Kidney glomerular epithelial cell (primary cell): Measurements from ENCODE around the gene FAAP100.
"Not testable (repeated sequence)": the region's sequence is repeated elsewhere in the genome, so short reads cannot be mapped to it uniquely, and the experiment has no call there.

Experiments used
- DNase-seq: peaks from one replicate; lab custom pipeline; 2025; lab: John Stamatoyannopoulos, UW

The FAAP100 gene

DNA sequence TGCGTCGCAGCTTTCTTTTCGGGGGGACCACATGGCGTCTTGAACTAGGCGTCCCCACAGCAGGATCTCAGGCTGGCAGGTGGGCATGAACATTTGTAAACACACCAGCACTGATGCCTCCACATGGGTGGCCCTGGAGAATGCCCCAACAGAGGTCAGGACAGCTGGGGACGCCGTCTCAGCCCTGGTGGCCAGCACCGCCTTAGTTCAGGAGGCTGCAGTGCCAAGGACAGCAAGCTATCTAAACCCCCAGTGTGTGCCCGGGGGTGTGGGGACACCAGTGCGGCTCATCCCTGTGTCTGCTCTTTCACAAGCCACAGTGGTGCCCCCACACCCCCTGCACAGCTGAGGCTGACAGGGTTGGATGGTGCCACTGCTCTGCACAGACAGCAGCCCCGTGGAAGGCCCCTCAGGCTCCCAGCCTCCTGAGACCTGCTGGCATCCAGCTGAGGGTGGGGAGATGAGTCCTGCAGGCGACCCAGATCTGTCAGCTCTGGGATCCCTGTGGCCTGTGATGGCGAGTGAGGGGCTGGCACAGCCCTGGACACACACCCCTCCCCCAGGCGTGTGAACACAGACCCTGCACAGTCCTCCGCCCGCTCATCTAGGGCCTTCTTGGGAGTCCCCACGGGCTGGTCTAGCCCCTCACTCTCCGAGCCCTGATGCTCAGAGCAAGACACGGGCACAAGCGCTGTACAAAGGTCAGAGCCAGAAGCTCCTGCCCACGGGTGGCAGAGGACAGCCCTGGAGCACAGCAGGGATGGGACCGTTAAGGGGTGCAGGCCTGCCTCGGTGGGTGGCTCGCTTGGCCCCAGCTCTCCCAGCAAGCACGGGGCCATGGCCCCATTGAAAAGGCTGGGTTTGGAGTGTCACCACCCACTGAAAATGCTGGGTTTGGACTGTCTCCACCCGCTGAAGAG is 13.2 kb downstream of the FAAP100 start:
- no peak for DNase-seq

- DNase-seq, result no peak
These were observed 14.1 kb downstream of the FAAP100 start for GRCh38 chr17:81537856-81538555.

- DNase-seq, result no peak
These were observed 14.8 kb downstream of the FAAP100 start for GRCh38 chr17:81537343-81537855.

- DNase-seq, result no peak
These were observed 15.6 kb downstream of the FAAP100 start for GRCh38 chr17:81536299-81537290.

DNA sequence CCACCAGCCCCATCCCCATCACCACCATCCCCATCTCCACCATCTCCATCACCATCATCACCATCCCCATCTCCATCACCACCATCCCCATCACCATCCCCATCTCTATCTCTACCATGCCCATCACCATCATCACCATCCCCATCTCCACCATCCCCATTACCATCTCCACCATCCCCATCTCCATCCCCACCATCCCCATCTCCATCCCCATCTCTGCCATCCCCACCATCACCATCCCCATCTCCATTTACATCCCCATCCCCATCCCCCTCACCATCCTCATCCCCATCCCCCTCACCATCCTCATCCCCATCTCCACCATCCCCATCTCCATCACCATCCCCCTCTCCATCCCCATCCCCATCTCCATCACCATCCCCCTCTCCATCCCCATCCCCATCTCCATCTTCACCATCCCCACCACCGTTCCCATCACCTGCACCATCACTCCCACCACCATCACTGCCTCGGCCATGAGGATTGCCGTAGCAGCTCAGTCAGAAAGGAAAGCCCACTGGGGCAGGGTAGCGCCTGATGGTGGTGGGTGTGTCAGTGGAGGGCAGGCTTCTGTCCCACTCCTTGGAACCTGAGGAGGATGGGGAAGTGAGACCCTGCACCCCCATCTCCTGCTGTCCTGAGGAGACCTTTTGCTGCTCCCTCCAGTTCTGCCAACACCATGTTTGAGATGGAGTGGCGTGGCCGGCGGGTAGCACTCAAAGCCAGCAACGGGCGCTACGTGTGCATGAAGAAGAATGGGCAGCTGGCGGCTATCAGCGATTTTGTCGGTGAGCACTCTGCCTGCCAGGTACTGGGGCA is 16.5 kb downstream of the FAAP100 start:
- DNase-seq, result no peak

- no peak for DNase-seq
These were observed 17.2 kb downstream of the FAAP100 start for GRCh38 chr17:81535007-81535328.

- DNase-seq, result no peak
These were observed 17.8 kb downstream of the FAAP100 start for GRCh38 chr17:81534157-81535006.

- DNase-seq, result no peak
These were observed 18.6 kb downstream of the FAAP100 start for GRCh38 chr17:81533339-81534141.

GRCh38 chr17:81532490-81533287 is 19.5 kb downstream of the FAAP100 start:
- DNase-seq, result no peak

DNA sequence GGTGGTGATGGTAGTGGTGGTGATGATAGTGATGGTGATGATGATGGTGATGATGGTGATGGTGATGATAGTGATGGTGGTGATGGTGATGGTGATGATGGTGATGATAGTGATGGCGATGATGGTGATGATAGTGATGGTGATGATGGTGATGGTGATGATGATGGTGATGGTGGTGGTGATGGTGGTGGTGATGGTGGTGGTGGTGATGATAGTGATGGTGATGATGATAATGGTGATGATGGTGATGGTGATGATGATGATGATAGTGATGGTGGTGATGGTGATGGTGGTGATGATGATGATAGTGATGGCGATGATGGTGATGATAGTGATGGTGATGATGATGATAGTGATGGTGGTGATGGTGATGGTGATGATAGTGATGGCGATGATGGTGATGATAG is 20.2 kb downstream of the FAAP100 start:
- DNase-seq, result not testable (repeated sequence)

DNA sequence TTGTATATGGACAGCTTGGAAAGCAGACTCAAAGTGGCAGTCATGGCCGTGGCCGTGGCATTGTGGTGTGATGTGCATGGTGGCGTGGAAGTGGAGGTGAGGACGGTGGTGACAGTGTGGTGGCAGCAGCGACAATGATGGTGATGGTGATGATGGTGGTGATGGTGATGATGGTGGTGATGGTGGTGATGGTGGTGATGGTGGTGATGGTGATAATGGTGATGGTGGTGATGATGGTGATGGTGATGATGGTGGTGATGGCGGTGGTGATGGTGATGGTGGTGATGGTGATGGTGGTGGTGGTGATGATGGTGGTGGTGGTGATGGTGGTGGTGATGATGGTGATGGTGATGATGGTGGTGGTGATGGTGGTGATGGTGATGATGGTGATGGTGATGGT is 21.1 kb downstream of the FAAP100 start:
- DNase-seq, result not testable (repeated sequence)

DNA sequence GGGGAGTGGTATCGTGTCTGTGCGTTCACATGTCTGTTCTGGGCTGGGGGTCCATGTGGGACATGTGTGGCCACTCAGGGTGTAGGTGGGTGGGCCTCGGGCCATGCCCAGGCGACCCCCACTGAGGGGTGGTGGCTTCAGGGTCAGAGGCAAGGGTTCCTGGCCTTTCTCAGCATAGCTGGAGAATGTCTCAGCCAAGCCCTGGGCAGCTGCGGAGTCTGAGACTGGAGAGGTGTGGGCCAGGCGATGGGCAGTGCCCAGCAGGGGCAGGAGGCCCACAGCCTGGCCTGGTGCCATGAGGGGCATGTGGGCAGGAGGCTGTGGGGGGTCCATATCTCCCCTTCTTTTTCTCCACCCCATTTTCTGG is 22.7 kb downstream of the FAAP100 start:
- no peak for DNase-seq

DNA sequence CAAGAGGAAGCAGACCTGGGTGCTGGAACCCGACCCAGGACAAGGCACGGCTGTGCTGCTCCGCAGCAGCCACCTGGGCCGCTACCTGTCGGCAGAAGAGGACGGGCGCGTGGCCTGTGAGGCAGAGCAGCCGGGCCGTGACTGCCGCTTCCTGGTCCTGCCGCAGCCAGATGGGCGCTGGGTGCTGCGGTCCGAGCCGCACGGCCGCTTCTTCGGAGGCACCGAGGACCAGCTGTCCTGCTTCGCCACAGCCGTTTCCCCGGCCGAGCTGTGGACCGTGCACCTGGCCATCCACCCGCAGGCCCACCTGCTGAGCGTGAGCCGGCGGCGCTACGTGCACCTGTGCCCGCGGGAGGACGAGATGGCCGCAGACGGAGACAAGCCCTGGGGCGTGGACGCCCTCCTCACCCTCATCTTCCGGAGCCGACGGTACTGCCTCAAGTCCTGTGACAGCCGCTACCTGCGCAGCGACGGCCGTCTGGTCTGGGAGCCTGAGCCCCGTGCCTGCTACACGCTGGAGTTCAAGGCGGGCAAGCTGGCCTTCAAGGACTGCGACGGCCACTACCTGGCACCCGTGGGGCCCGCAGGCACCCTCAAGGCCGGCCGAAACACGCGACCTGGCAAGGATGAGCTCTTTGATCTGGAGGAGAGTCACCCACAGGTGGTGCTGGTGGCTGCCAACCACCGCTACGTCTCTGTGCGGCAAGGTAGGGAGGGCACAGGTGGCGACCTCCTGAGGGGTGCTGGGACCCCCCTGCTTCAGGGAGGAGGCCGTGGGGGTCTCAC is 23.3 kb downstream of the FAAP100 start:
- DNase-seq, result no peak

DNA sequence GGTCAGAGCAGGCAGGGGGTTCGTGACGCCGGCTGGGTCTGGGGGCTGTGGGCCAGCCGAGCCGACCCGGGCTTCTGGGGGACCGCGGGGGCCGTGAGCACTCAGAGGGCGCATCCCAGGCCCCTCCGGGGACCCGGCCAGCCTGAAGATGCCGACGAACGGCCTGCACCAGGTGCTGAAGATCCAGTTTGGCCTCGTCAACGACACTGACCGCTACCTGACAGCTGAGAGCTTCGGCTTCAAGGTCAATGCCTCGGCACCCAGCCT is 23.8 kb downstream of the FAAP100 start:
- no peak for DNase-seq

- no peak for DNase-seq
These were observed 24.4 kb downstream of the FAAP100 start, which contains the start of gene FSCN2 for GRCh38 chr17:81527591-81528383. FSCN2 (plus strand) TSS chr17:81528377; CDS start chr17:81528532, 155 bp downstream.

DNA sequence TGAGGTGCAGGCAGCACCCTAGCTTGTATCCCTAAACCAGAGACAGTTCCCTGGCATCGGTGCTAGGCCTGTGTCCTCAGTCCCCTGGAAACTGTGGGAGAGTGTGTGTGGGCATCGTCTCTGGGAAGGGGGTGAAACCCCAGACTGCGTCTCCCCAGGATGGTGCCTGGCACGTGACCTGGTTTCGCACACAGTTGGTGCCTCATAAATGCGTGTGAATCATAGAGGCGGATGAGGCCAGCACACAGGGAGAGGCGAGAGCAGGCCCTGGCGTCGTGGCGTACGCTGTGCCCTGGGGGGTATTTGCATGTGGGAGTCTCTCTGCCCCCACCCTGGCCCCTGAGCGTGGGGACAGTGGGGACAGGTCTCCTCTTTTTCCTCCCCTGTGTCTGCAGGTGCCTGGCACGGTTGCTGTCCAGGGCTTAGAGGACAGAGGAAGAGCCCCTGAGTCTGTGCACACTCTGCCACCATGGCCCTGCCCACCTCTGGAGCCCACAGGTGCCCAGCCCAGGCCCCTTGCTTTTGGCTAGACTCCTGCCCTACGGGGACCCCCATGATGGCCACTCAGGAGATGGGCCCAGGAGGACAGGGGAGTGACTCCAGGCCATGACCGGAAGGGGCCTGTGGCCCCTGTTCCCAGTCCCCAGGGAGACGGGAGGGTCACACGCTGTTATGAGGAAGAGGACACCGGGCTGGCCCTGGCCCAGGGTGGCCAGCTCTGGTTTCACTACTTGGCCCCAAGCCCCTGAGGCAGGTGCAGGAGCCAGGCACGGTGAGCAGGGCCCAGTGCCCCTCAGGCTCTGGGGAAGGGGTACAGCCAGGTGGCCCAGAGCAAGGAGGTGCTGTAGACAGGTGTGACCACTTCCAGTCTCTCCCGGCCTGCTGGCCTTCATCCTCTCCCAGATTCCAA is 25.2 kb downstream of the FAAP100 start:
- DNase-seq, result no peak
